Astrocyte of the cerebellum (primary cell): ENCODE data around the gene C12orf42.

ENCODE experiments used
- DNase-seq: peaks from one replicate; pipeline ENCODE4 v3.0.0-alpha.2; 2011; ENCODE audit warnings: low read depth
- H3K4me3 ChIP-seq: 2 replicates; pipeline ENCODE4 v1.5.1; 2011; ENCODE audit warnings: mild to moderate bottlenecking, low read depth, low read length, moderate library complexity
- in situ Hi-C: cut with HindIII; loops from 2 replicates; pipeline ENCODE4 v1.10.0; 2017; ENCODE audit warnings: low sequenced_read_pairs
- TF ChIP-seq, protein P1 (sequence below): IDR thresholded peaks from 2 replicates; pipeline ENCODE4 v1.5.1; 2012; ENCODE audit warnings: low read length, low read depth, moderate library complexity, mild to moderate bottlenecking; ENCODE audit errors: missing control alignments

Gene C12orf42

DNA sequence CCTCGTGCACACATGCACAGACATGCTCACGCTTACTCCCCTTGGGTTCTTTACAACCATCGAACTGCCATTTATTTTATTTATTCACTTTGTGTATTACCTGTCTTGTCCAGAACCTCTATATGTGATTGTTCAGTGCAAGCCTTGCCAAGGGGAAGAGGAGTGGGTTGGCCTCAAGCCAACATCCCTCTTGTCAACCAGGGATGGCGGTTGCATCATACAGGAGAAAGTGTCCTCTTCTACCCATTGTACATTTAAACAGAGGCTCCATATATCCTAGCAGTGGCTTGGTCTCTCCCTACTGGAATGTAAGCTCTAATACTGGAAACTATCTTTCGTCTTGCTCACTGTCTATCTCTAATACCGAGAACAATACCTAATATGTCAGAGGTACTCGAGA lies 108.4 kb downstream of the C12orf42 start:
- no peak for DNase-seq
- no peak overlapping the region for H3K4me3 ChIP-seq
- TF ChIP-seq, protein P1, sequence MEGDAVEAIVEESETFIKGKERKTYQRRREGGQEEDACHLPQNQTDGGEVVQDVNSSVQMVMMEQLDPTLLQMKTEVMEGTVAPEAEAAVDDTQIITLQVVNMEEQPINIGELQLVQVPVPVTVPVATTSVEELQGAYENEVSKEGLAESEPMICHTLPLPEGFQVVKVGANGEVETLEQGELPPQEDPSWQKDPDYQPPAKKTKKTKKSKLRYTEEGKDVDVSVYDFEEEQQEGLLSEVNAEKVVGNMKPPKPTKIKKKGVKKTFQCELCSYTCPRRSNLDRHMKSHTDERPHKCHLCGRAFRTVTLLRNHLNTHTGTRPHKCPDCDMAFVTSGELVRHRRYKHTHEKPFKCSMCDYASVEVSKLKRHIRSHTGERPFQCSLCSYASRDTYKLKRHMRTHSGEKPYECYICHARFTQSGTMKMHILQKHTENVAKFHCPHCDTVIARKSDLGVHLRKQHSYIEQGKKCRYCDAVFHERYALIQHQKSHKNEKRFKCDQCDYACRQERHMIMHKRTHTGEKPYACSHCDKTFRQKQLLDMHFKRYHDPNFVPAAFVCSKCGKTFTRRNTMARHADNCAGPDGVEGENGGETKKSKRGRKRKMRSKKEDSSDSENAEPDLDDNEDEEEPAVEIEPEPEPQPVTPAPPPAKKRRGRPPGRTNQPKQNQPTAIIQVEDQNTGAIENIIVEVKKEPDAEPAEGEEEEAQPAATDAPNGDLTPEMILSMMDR = no peak
- in situ Hi-C loops = no loop called here

DNA sequence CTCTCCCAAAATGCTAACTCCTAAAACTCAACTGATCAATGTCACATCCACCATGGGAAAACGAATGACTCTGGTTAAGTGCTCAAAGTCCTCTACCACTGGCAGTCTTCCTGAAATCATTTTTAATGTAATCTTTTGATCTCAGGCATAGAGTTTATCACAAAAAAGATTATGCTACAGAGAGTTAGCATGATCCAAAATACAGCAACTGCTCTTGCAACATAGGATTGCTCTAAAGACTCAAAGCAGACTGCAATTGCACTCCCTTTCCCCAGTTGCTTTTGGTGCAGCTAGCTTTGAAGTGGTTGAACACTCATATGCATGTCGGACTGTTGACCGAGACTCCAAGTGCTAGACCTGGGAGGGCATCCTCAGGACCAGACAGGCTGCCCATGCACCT lies 109.3 kb downstream of the C12orf42 start:
- TF ChIP-seq, protein P1 = no peak
- no peak overlapping the region for H3K4me3 ChIP-seq
- in situ Hi-C loops = no loop called here
- no peak for DNase-seq

DNA sequence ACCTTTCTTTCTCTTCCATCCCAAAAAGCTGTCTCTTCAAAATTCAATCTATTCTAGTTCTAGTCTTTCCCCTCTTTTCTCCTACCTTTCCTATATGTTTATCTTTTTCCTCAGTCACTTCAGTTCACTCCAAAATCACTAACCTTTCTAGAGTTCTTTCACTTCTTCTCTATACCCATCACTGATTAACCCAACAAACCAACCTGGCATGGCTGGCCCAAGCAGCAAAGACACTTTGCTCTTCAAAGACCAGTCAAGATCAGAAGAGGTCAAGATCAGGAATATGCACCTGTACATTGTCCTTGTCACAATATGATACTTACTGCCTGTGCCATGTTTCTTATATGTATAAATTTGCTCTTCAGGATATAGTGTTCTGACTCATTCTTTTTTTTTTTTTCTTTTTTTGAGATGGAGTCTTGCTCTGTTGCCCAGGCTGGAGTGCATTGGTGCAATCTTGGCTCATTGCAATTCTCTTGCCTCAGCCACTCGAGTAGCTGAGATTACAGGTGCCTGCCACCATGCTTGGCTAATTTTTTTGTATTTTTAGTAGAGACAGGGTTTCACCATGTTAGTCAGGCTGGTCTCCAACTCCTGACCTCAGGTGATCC lies 112.9 kb downstream of the C12orf42 start:
- H3K4me3 ChIP-seq = no peak overlapping the region
- in situ Hi-C loops = no loop called here
- DNase-seq = no peak
- TF ChIP-seq, protein P1 = no peak

DNA sequence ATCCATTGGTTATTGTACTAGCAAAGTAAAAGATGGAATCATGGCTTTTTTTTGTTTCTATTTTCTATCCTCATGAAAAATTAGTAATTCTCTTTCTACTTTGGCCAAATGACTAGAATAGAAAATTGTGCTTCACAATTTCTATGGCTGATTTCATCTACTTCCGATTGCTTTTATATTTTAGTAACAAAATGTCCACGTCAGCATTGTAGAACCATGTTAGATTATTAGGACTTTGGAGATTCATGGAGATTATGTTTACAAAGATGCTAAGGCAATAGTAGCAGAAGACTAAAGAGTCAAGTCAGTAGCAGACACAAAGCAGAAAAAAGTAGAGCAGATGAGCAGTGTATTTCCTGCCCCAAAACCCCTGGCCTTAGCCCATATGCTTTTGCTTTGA lies 113.6 kb downstream of the C12orf42 start:
- in situ Hi-C loops = no loop called here
- no peak for DNase-seq
- TF ChIP-seq, protein P1 = no peak
- no peak overlapping the region for H3K4me3 ChIP-seq

DNA sequence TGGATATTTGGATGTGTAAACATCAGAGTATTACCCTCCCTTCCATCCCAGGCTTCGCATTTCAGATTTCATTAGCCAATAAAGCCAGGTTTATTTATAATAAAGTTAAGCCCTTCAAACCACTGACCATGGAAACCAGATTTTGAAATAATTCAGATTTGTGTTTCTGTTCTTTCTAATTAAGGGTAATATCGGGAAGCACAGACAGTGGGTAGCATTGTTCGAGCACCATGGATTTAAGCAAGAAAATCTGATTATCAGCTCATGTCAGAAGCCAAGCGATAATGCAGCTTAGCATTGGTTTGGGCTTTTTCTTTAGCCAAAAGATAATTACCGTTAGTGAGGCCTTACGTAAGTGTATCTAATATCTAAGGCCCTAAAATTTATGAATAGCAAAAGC lies 116.1 kb downstream of the C12orf42 start:
- in situ Hi-C loops = no loop called here
- no peak for DNase-seq
- TF ChIP-seq, protein P1 = no peak
- H3K4me3 ChIP-seq = no peak overlapping the region

DNA sequence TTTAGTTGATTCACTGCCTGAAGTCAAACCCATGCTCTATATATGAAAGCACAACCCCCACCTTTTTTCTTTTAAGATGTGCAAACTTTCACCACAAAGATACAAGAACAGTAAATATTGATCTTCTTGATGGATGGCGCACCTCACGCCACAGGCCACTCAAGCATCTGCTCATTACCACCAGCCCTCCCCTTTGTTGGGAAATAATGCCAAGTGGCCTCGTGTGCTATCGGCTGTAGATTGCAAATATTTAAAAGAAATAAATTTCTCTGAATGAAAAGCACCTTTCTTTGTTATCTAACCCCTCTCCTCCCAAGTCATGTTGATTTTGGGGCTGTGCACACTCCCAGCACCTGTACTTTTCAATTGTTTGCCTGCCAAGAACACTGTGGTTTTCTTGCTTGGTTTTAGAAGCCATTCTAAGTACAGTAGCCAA lies 122.7 kb downstream of the C12orf42 start:
- DNase-seq = no peak
- in situ Hi-C loops = no loop called here
- TF ChIP-seq, protein P1 = no peak
- H3K4me3 ChIP-seq = no peak overlapping the region
